ENCODE measurements around the gene PRSS27. TPM values are rescaled to one million over a fixed set of nuclear protein-coding genes. Genes with fewer than 3 reads are reported as not detected.

The PRSS27 gene
- total RNA-seq, 3 donors from 2014 or later (not counting 1 experiment from before 2014, with no cell fraction given) = 0.42 to 1.3 (median 1.2) TPM

GRCh38 chr16:2752850-2753732, 33.1 kb upstream of the PRSS27 start:
- peaks cover 15% of the 10 kb centered on the region for H3K36me3 ChIP-seq (ENCODE audit: control insufficient read depth, insufficient read depth, low read length)
- H3K27me3 Mint-ChIP-seq (ENCODE audit: low read depth in 2 of 2) = no peaks in the 10 kb centered on the region
- peak overlapping the region; percentile 97 for H3K27ac Mint-ChIP-seq
- TF ChIP-seq CTCF (IDR thresholded peaks at IDR 0.05) = no peak
- peaks cover 49% of the 10 kb centered on the region for H3K4me1 ChIP-seq (ENCODE audit: control insufficient read depth, insufficient read depth, low read length)
- H3K4me1 Mint-ChIP-seq = peaks cover 55 to 64% of the 10 kb centered on the region in 2 donors
- peak overlapping the region; percentile 93 for H3K4me3 Mint-ChIP-seq
- H3K27ac ChIP-seq (ENCODE audit: low read length) = peak overlapping the region; percentile 97
- WGBS (ENCODE audit: insufficient coverage) = under 1% methylated on average over 68 of the region's 82 CpGs
- H3K27me3 ChIP-seq (ENCODE audit: control insufficient read depth, insufficient read depth, low read length) = no peaks in the 10 kb centered on the region
- DNase-seq (peak in 1 of 2 donors; percentile 81), ATAC-seq (peak; percentile 37 to 66 (median 47))
- intact Hi-C loops (cut with micrococcal nuclease) = loop anchor here (2.0 kb wide), 1 partner anchor 24 kb away; the partner anchor contains the start of gene ELOB
- no peaks in the 10 kb centered on the region for H3K9me3 Mint-ChIP-seq
- peak overlapping the region; percentile 88 for H3K4me3 ChIP-seq (ENCODE audit: low read length)
- H3K36me3 Mint-ChIP-seq = peaks cover 8% of the 10 kb centered on the region
- H3K9me3 ChIP-seq (ENCODE audit: control insufficient read depth, insufficient read depth, low read length) = peaks cover 7% of the 10 kb centered on the region

- H3K4me3 ChIP-seq (ENCODE audit: low read length) = peak within 1 kb of the TSS; percentile 88
Observed at GRCh38 chr16:2752035-2752849, 32.2 kb upstream of the PRSS27 start, which contains the start of gene SRRM2. Gene SRRM2 (plus strand): TSS chr16:2752638. CDS start chr16:2756365, 3,727 bp downstream.

GRCh38 chr16:2751577-2752034, 31.6 kb upstream of the PRSS27 start:
- no peak for TF ChIP-seq CTCF (IDR thresholded peaks at IDR 0.05)
- H3K27me3 Mint-ChIP-seq (ENCODE audit: low read depth in 2 of 2) = no peaks in the 10 kb centered on the region
- no peaks in the 10 kb centered on the region for H3K36me3 Mint-ChIP-seq
- Histone ChIP-seq H3K36me3 (ENCODE audit: control insufficient read depth, insufficient read depth, low read length) (peaks cover 2% of the 10 kb centered on the region), H3K9me3 (ENCODE audit: control insufficient read depth, insufficient read depth, low read length) (peaks cover 7% of the 10 kb centered on the region), H3K27me3 (ENCODE audit: control insufficient read depth, insufficient read depth, low read length) (no peaks in the 10 kb centered on the region), H3K4me1 (ENCODE audit: control insufficient read depth, insufficient read depth, low read length) (peaks cover 48% of the 10 kb centered on the region), H3K27ac (ENCODE audit: low read length) (peak overlapping the region; percentile 97), H3K4me3 (ENCODE audit: low read length) (peak overlapping the region; percentile 67)
- H3K27ac Mint-ChIP-seq = peak overlapping the region; percentile 97
- intact Hi-C loops (cut with micrococcal nuclease) = loop anchor here (2.0 kb wide), 1 partner anchor 25 kb away; the partner anchor contains the start of gene ELOB
- ATAC-seq (no peak), DNase-seq (no peak)
- peaks cover 41 to 50% of the 10 kb centered on the region in 2 donors for H3K4me1 Mint-ChIP-seq
- WGBS (ENCODE audit: insufficient coverage) = 65% methylated on average over 23 of the region's 23 CpGs
- H3K4me3 Mint-ChIP-seq = peak overlapping the region; percentile 95
- no peaks in the 10 kb centered on the region for H3K9me3 Mint-ChIP-seq

More at GRCh38 chr16:2752035-2752849, 32.2 kb upstream of the PRSS27 start, which contains the start of gene SRRM2:
- H3K36me3 ChIP-seq (ENCODE audit: control insufficient read depth, insufficient read depth, low read length) = peaks cover 7% of the 10 kb centered on the region
- Mint-ChIP-seq H3K36me3 (no peaks in the 10 kb centered on the region), H3K27me3 (ENCODE audit: low read depth in 2 of 2) (no peaks in the 10 kb centered on the region), H3K27ac (peak within 1 kb of the TSS; percentile 97), H3K9me3 (no peaks in the 10 kb centered on the region), H3K4me1 (peaks cover 48 to 56% of the 10 kb centered on the region in 2 donors), H3K4me3 (peak within 1 kb of the TSS; percentile 95)
- H3K9me3 ChIP-seq (ENCODE audit: control insufficient read depth, insufficient read depth, low read length) = peaks cover 7% of the 10 kb centered on the region
- peak; percentile 95 to 97 for DNase-seq
- ATAC-seq = peak; percentile 83 to 92 (median 87)
- peak within 1 kb of the TSS; percentile 97 for H3K27ac ChIP-seq (ENCODE audit: low read length)
- intact Hi-C loops (cut with micrococcal nuclease) = loop anchor here (2.0 kb wide), 1 partner anchor 25 kb away; the partner anchor contains the start of gene ELOB
- peaks cover 49% of the 10 kb centered on the region for H3K4me1 ChIP-seq (ENCODE audit: control insufficient read depth, insufficient read depth, low read length)
- 3% methylated on average over 96 of the region's 99 CpGs for WGBS (ENCODE audit: insufficient coverage)
- H3K27me3 ChIP-seq (ENCODE audit: control insufficient read depth, insufficient read depth, low read length) = no peaks in the 10 kb centered on the region
- TF ChIP-seq CTCF (IDR thresholded peaks at IDR 0.05) = no peak

All from natural killer cell (primary cell).